Measurements from ENCODE around the gene ASNS.

Gene ASNS

DNA sequence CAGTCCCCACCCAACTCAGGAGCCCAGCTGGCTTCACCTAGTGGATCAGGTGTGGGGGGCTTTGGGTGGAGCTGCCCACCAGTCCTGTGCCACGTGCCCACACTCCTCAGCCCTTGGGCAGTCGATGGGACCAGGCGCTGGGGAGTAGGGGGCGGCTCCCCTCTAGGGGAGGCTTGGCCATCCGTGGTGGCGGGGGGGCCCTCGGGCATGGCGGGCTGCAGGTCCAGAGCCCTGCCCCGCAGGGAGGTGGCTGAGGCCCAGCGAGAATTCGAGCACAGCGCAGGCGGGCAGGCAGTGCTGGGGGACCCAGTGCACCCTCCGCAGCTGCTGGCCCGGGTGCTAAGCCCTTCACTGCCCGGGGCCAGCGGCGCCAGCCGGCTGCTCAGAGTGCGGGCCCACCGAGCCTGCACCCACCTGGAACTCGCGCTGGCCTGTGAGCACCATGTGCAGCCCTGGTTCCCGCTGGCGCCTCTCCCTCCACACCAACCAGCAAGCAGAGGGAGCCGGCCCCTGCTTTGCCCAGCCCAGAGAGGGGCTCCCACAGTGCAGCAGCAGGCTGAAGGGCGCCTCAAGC, 29.3 kb downstream of the ASNS start:
- no peak overlapping the region for H3K4me3 ChIP-seq (ENCODE audit: low read depth, low read length)
- no peak for TF ChIP-seq POLR2A (IDR thresholded peaks at IDR 0.05; ENCODE audit: extremely low read depth, insufficient read length)
- TF ChIP-seq MYC (IDR thresholded peaks at IDR 0.05; ENCODE audit: low read depth, low read length) = no peak
- TF ChIP-seq, protein P1, sequence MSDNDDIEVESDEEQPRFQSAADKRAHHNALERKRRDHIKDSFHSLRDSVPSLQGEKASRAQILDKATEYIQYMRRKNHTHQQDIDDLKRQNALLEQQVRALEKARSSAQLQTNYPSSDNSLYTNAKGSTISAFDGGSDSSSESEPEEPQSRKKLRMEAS (IDR thresholded peaks at IDR 0.05; ENCODE audit: low read depth, low read length) = no peak
- TF ChIP-seq, protein P2, sequence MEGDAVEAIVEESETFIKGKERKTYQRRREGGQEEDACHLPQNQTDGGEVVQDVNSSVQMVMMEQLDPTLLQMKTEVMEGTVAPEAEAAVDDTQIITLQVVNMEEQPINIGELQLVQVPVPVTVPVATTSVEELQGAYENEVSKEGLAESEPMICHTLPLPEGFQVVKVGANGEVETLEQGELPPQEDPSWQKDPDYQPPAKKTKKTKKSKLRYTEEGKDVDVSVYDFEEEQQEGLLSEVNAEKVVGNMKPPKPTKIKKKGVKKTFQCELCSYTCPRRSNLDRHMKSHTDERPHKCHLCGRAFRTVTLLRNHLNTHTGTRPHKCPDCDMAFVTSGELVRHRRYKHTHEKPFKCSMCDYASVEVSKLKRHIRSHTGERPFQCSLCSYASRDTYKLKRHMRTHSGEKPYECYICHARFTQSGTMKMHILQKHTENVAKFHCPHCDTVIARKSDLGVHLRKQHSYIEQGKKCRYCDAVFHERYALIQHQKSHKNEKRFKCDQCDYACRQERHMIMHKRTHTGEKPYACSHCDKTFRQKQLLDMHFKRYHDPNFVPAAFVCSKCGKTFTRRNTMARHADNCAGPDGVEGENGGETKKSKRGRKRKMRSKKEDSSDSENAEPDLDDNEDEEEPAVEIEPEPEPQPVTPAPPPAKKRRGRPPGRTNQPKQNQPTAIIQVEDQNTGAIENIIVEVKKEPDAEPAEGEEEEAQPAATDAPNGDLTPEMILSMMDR (IDR thresholded peaks at IDR 0.05; ENCODE audit: low read depth, low read length) = no peak
- no peak for DNase-seq (ENCODE audit: low read depth)

DNA sequence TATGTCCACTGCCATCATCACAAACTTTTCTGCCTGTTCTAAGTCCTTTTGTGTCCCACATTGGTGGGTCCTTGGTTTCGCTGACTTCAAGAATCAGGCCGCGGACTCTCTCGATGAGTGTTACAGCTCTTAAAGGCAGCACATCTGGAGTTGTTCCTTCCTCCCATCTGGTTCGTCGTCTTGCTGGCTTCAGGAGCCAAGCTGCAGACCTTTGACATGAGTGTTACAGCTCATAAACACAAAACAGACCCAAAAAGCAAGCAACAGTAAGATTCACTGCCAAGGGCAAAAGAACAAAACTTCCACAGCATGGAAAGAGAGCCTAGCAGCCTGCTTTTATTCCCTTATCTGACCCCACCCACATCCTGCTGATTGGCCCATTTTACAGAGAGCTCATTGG, 30.2 kb downstream of the ASNS start:
- DNase-seq (ENCODE audit: low read depth) = no peak
- no peak for TF ChIP-seq POLR2A (IDR thresholded peaks at IDR 0.05; ENCODE audit: extremely low read depth, insufficient read length)
- TF ChIP-seq, protein P1 (IDR thresholded peaks at IDR 0.05; ENCODE audit: low read depth, low read length) = no peak
- TF ChIP-seq, protein P2 (IDR thresholded peaks at IDR 0.05; ENCODE audit: low read depth, low read length) = no peak
- no peak for TF ChIP-seq MYC (IDR thresholded peaks at IDR 0.05; ENCODE audit: low read depth, low read length)
- H3K4me3 ChIP-seq (ENCODE audit: low read depth, low read length) = no peak overlapping the region

DNA sequence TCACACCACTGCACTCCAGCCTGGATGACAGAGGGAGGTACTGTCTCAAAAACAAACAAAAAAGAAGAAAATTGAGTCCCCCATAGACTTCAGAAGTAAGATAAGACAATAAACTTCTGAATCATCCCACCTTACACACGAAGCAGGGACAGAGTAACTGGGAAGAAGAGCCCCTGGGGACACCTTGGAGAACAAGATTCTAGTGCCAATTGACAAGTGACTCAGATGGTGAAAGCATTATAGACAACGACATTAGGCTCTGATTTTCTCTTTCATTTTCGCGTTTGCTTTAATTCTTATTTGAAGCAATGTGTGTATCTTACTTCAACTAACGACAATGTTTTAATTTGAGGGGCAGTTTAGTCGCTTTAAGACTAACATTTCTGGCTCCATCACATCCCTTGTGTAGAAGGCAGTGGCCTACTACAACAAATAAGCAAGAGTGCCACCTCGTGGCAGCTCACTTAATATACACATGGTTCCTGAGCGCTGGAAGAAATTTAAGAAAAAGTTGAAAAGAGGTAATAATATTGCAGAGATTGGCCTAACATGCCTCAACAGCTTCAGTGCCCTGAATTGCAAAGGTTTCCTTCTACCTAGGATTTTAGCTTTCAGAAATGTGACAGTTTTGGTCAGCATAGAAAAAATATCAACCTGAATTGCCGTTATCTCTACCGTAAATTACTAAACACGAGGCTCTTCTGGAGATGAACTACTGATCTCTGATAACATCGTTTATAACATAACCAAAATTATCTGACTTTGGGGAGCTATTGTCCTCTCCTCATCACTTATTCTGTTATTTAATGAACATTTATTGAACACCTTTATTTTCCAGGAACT, 36.7 kb downstream of the ASNS start:
- no peak for TF ChIP-seq MYC (IDR thresholded peaks at IDR 0.05; ENCODE audit: low read depth, low read length)
- TF ChIP-seq, protein P1 (IDR thresholded peaks at IDR 0.05; ENCODE audit: low read depth, low read length) = peak; percentile 95
- TF ChIP-seq, protein P2 (IDR thresholded peaks at IDR 0.05; ENCODE audit: low read depth, low read length) = peak; percentile 69
- TF ChIP-seq POLR2A (IDR thresholded peaks at IDR 0.05; ENCODE audit: extremely low read depth, insufficient read length) = no peak
- H3K4me3 ChIP-seq (ENCODE audit: low read depth, low read length) = no peak overlapping the region
- peak; percentile 74 for DNase-seq (ENCODE audit: low read depth)

DNA sequence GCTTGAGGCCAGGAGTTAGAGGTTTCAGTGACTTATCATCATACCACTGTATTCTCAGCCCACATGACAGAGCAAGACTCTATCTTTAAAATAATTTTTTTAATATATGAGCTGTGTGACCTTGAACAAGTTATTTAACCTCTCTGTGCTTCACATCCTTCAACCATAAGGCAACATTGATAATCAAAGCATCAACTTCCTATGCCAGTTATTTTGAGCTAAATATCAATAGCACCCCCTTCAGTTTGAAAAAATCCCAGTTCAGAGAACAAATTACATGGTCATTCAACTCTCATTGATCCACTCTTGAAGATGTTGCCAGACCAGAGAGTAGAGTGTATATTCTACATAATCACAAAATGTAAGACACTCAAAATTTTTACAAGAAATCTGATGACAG, 53.0 kb downstream of the ASNS start:
- no peak overlapping the region for H3K4me3 ChIP-seq (ENCODE audit: low read depth, low read length)
- no peak for TF ChIP-seq POLR2A (IDR thresholded peaks at IDR 0.05; ENCODE audit: extremely low read depth, insufficient read length)
- TF ChIP-seq, protein P2 (IDR thresholded peaks at IDR 0.05; ENCODE audit: low read depth, low read length) = no peak
- TF ChIP-seq, protein P1 (IDR thresholded peaks at IDR 0.05; ENCODE audit: low read depth, low read length) = no peak
- no peak for TF ChIP-seq MYC (IDR thresholded peaks at IDR 0.05; ENCODE audit: low read depth, low read length)
- DNase-seq (ENCODE audit: low read depth) = peak; percentile 24

DNA sequence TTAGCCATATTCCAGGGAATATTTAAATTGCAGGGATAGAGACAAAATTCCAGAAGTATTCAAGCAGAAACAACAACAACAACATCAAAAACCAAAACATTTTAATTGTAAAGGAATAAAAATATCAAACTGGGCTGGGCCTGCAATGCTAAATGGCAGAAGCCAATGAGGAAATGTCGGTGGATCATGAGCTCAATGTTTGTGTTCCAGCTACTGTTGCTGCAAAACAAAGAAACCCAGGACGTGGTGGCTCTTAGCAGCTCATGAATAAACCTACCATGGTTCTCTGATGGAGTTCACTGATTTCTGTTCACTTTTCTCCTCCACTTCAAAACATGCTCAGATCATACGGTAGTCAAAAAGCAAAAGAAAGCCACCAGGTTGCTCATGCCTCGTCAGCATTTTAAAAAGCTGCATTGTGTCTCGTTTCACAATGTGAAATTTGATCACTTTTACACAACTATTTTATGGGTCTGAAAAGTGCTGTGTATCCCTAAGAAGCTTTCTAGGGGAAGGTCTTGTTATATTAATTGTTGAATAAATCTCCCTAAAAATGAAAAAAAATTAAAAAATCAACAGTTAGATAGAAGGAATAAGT, 54.0 kb downstream of the ASNS start:
- H3K4me3 ChIP-seq (ENCODE audit: low read depth, low read length) = no peak overlapping the region
- DNase-seq (ENCODE audit: low read depth) = no peak
- TF ChIP-seq POLR2A (IDR thresholded peaks at IDR 0.05; ENCODE audit: extremely low read depth, insufficient read length) (no peak), MYC (IDR thresholded peaks at IDR 0.05; ENCODE audit: low read depth, low read length) (no peak)
- TF ChIP-seq, protein P2 (IDR thresholded peaks at IDR 0.05; ENCODE audit: low read depth, low read length) = no peak
- TF ChIP-seq, protein P1 (IDR thresholded peaks at IDR 0.05; ENCODE audit: low read depth, low read length) = no peak

Data from NB4 (cell line).